Panc1 (cell line): ENCODE data around the gene PTPN1.

Experiments
- REST ChIP-seq, 2 experiments: IDR thresholded peaks; 2 replicates each; pipeline ENCODE4 v1.6.1; 2011 to 2012; ENCODE audit warnings: low read depth in 2 of 2, control low read depth in 1 of 2, low read length in 1 of 2, mild to moderate bottlenecking in 1 of 2, moderate library complexity in 1 of 2; ENCODE audit not compliant: insufficient read depth in 1 of 2
- TF ChIP-seq, protein P1 (sequence below): fragments of 450-650 bp; IDR thresholded peaks from 2 replicates; pipeline ENCODE4 v1.5.1; 2017; ENCODE audit warnings: mild to moderate bottlenecking

- TF ChIP-seq, protein P1, sequence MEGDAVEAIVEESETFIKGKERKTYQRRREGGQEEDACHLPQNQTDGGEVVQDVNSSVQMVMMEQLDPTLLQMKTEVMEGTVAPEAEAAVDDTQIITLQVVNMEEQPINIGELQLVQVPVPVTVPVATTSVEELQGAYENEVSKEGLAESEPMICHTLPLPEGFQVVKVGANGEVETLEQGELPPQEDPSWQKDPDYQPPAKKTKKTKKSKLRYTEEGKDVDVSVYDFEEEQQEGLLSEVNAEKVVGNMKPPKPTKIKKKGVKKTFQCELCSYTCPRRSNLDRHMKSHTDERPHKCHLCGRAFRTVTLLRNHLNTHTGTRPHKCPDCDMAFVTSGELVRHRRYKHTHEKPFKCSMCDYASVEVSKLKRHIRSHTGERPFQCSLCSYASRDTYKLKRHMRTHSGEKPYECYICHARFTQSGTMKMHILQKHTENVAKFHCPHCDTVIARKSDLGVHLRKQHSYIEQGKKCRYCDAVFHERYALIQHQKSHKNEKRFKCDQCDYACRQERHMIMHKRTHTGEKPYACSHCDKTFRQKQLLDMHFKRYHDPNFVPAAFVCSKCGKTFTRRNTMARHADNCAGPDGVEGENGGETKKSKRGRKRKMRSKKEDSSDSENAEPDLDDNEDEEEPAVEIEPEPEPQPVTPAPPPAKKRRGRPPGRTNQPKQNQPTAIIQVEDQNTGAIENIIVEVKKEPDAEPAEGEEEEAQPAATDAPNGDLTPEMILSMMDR: no peak
- TF ChIP-seq REST (IDR thresholded peaks at IDR 0.05; ENCODE audit: insufficient read depth in 1 of 2, low read depth in 2 of 2, low read length in 1 of 2): no peak
These were observed 37.8 kb downstream of the PTPN1 start for GRCh38 chr20:50547964-50548363.
